Liver (tissue), 3 donors: Measurements from ENCODE around the gene DIP2C.

Experiments
- ATF3 ChIP-seq: IDR thresholded peaks from 2 replicates; pipeline ENCODE4 v1.6.1; 2016; ENCODE audit warnings: antibody characterized with exemption
- CTCF ChIP-seq: fragments of 150-350 bp; IDR thresholded peaks from 2 replicates; pipeline ENCODE4 v1.5.1; 2017; ENCODE audit warnings: improper control_type of control experiment, low read depth, low read length; ENCODE audit not compliant: missing input control
- YY1 ChIP-seq: IDR thresholded peaks from 2 replicates; pipeline ENCODE4 v1.6.1; 2016; ENCODE audit warnings: antibody characterized with exemption, mild to moderate bottlenecking
- donor health status: healthy.
- donor health status: healthy.

DNA sequence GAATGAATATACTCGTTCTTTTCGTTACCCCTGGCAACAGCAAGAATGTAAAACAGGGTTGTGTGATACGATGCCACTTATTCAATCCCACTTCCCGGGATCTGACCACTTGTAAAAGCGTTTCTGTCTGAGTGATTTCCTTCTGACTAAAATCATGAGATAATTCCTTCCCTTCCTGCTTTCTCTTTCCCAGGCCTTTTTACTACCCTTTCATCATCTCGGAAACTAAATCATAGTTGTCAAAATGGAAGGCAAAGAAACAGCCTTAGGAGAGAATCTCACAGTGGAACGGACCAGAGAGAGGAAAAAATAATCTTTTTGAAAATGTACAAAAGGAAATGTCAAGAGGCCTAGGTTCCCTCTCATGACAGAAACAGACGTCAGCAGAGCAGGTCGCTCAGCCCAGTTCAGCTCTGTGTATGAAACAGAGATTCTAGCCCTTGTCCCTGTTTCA, 29.8 kb downstream of the DIP2C start:
- TF ChIP-seq YY1 (no peak), CTCF (no peak), ATF3 (no peak)
